22Rv1 (cell line): ENCODE data around the gene SRGAP1.

Experiments
- CTCF ChIP-seq: fragments of 450-650 bp; IDR thresholded peaks from 2 replicates; pipeline ENCODE4 v1.5.1; 2017; ENCODE audit warnings: mild to moderate bottlenecking
- ZFX ChIP-seq: fragments of 450-650 bp; IDR thresholded peaks from 2 replicates; pipeline ENCODE4 v1.6.1; 2017; ENCODE audit warnings: antibody characterized with exemption, borderline replicate concordance

GRCh38 chr12:63805704-63806672 is 38.5 kb upstream of the SRGAP1 start:
- TF ChIP-seq CTCF, result no peak
- no peak for TF ChIP-seq ZFX
